T-cell (primary cell): Measurements from ENCODE around the gene C1orf159. TPM values are rescaled to one million over a fixed set of nuclear protein-coding genes. Genes with fewer than 3 reads are reported as not detected.

ENCODE experiments used
- ATAC-seq, 4 experiments: fragments of 200-7000 bp in 3 of 4; fragments of 150-1000 bp in 1 of 4; cut with Tn5 transposase; replicated peaks in 1 of 4; 1 replicate in 3 of 4; 2 replicates in 1 of 4; pipeline ENCODE4 v1.10.0; 2021; ENCODE audit warnings: moderate library complexity in 3 of 4, mild to moderate bottlenecking in 2 of 4, moderate number of reproducible peaks in 1 of 4
- CTCF ChIA-PET, 2 donors: fragments of 300-600 bp; sonication (Branson Sonifier 250); formaldehyde crosslinking; loops; one replicate each; lab custom pipeline; 2022; ENCODE audit warnings: antibody characterized with exemption in 2 of 2; lab: Charles Lee
- POLR2A ChIA-PET, 2 donors: fragments of 300-600 bp; sonication (Branson Sonifier 250); formaldehyde crosslinking; loops; one replicate each; lab custom pipeline; 2022; ENCODE audit warnings: antibody characterized with exemption in 2 of 2; lab: Charles Lee
- DNase-seq, 35 experiments: peaks; one replicate each; pipeline versions ENCODE4 v3.0.0 to v3.0.0-alpha.2; 2013 to 2023
- H3K27ac ChIP-seq: one replicate; pipeline ENCODE4 v1.5.1; 2013; ENCODE audit warnings: low read length
- H3K27me3 ChIP-seq, 2 experiments: replicated peaks in 1 of 2; 1 replicate in 1 of 2; 2 replicates in 1 of 2; pipeline versions ENCODE4 v1.6.1 to v1.7.0; 2013; ENCODE audit warnings: low read length in 1 of 2, mixed read lengths in 1 of 2; ENCODE audit not compliant: control insufficient read depth in 2 of 2, insufficient read depth in 2 of 2; ENCODE audit errors: extremely low read depth in 1 of 2
- H3K36me3 ChIP-seq, 2 donors: 1 replicate in 1 of 2; 2 replicates in 1 of 2; pipeline versions ENCODE4 v1.6.1 to v1.7.0; 2013; ENCODE audit warnings: low read length in 1 of 2; ENCODE audit not compliant: control insufficient read depth in 2 of 2, insufficient read depth in 1 of 2; ENCODE audit errors: extremely low read depth in 1 of 2
- H3K4me1 ChIP-seq, 2 experiments: 1 replicate in 1 of 2; 2 replicates in 1 of 2; pipeline versions ENCODE4 v1.6.1 to v1.7.0; 2013; ENCODE audit warnings: low read length in 2 of 2, mixed read lengths in 1 of 2; ENCODE audit not compliant: insufficient read depth in 2 of 2, control insufficient read depth in 1 of 2; ENCODE audit errors: extremely low read depth in 1 of 2
- H3K4me3 ChIP-seq, 2 donors: 1 replicate in 1 of 2; 2 replicates in 1 of 2; pipeline versions ENCODE4 v1.5.1 to v1.7.0; 2013; ENCODE audit warnings: mild to moderate bottlenecking in 2 of 2, low read length in 1 of 2, moderate library complexity in 1 of 2; ENCODE audit not compliant: control insufficient read depth in 1 of 2; ENCODE audit errors: extremely low read depth in 1 of 2
- H3K9me3 ChIP-seq: 2 replicates; pipeline ENCODE4 v1.7.0; 2013
- H3K27ac Mint-ChIP-seq, 2 donors: one replicate each; pipeline ENCODE4 v1.8.0; 2020 to 2021; ENCODE audit warnings: mild to moderate bottlenecking in 2 of 2, mixed read lengths in 2 of 2
- H3K27me3 Mint-ChIP-seq, 2 donors: one replicate each; pipeline ENCODE4 v1.8.0; 2021 to 2022; ENCODE audit warnings: mixed read lengths in 2 of 2
- H3K36me3 Mint-ChIP-seq: one replicate; pipeline ENCODE4 v1.8.0; 2021; ENCODE audit warnings: mixed read lengths
- H3K4me1 Mint-ChIP-seq, 3 donors: one replicate each; pipeline ENCODE4 v1.8.0; 2020 to 2022; ENCODE audit warnings: mixed read lengths in 3 of 3, mild to moderate bottlenecking in 1 of 3
- H3K4me3 Mint-ChIP-seq, 3 donors: one replicate each; pipeline ENCODE4 v1.8.0; 2020 to 2022; ENCODE audit warnings: mild to moderate bottlenecking in 3 of 3, mixed read lengths in 3 of 3, moderate library complexity in 3 of 3
- H3K9me3 Mint-ChIP-seq, 3 donors: one replicate each; pipeline ENCODE4 v1.8.0; 2020 to 2022; ENCODE audit warnings: mixed read lengths in 3 of 3
- WGBS: methylation state at CpG from one replicate; pipeline ENCODE4 v1.1.5; 2013; ENCODE audit warnings: missing lambda C conversion rate; ENCODE audit not compliant: insufficient coverage; 5-methylcytosine and 5-hydroxymethylcytosine counted together
- total RNA-seq, 35 experiments: library from RNA in 6 of 35; stranded (reverse) in 6 of 35; fragments of 120-200 nt in 1 of 35; gene quantifications; one replicate each; pipeline versions ENCODE4 v1.2.1 to v1.2.4 and lab custom pipeline; 2013 to 2026

C1orf159 gene
- total RNA-seq, 5 donors from 2014 or later (not counting 1 experiment from before 2014, with no cell fraction given) = 20.4 to 37.7 (median 22.5) TPM

- DNase-seq (no peak), ATAC-seq (no peak)
- ChIA-PET CTCF (no interaction called here), POLR2A (no interaction called here)
- peak overlapping the region in 1 of 3 donors; percentile 3 for H3K4me3 Mint-ChIP-seq
- Histone ChIP-seq H3K4me3 (no peak overlapping the region), H3K36me3 (no peaks in the 10 kb centered on the region), H3K27ac (no peak overlapping the region), H3K27me3 (peaks cover 0 to 88% of the 10 kb centered on the region in 2 experiments), H3K4me1 (peaks cover 0 to 40% of the 10 kb centered on the region in 2 experiments), H3K9me3 (no peaks in the 10 kb centered on the region)
- WGBS = 85% methylated on average over 16 of the region's 19 CpGs
- H3K27ac Mint-ChIP-seq = no peak overlapping the region
- H3K9me3 Mint-ChIP-seq = no peaks in the 10 kb centered on the region
- peaks cover 16 to 30% of the 10 kb centered on the region in 2 donors for H3K27me3 Mint-ChIP-seq
- H3K4me1 Mint-ChIP-seq = peaks cover 14 to 29% (median 23%) of the 10 kb centered on the region in 3 donors
- H3K36me3 Mint-ChIP-seq = no peaks in the 10 kb centered on the region
Observed at GRCh38 chr1:1035291-1035943, 80.5 kb downstream of the C1orf159 start.

GRCh38 chr1:1034439-1034781 lies 81.5 kb downstream of the C1orf159 start:
- peaks cover 16 to 30% of the 10 kb centered on the region in 2 donors for H3K27me3 Mint-ChIP-seq
- CTCF ChIA-PET = no interaction called here
- POLR2A ChIA-PET = no interaction called here

GRCh38 chr1:1033731-1034438 lies 82.0 kb downstream of the C1orf159 start:
- H3K36me3 Mint-ChIP-seq = no peaks in the 10 kb centered on the region
- H3K27me3 ChIP-seq = peaks cover 0 to 76% of the 10 kb centered on the region in 2 experiments
- peaks cover 16 to 30% of the 10 kb centered on the region in 2 donors for H3K27me3 Mint-ChIP-seq
- no peak overlapping the region for H3K27ac ChIP-seq
- H3K4me1 ChIP-seq = peaks cover 0 to 24% of the 10 kb centered on the region in 2 experiments
- H3K4me3 ChIP-seq = peak overlapping the region in 1 of 2 donors; percentile 32
- ChIA-PET CTCF (interaction anchor here in 1 of 2 donors (0.5 kb wide), 1 partner anchor 14 kb away, joined by 4 read pairs; the partner anchor contains the start of gene AGRN), POLR2A (no interaction called here)
- no peaks in the 10 kb centered on the region for H3K36me3 ChIP-seq
- H3K9me3 ChIP-seq = no peaks in the 10 kb centered on the region
- WGBS = 2% methylated on average over 67 of the region's 71 CpGs
- peaks cover 6 to 17% (median 13%) of the 10 kb centered on the region in 3 donors for H3K4me1 Mint-ChIP-seq
- H3K27ac Mint-ChIP-seq = no peak overlapping the region
- DNase-seq (peak in 1 of 35 experiments; percentile 35), ATAC-seq (peak in 3 of 4 experiments; percentile 1 to 21 (median 18))
- peak overlapping the region in 2 of 3 donors; percentile 41 to 59 for H3K4me3 Mint-ChIP-seq
- no peaks in the 10 kb centered on the region for H3K9me3 Mint-ChIP-seq

More at GRCh38 chr1:1034439-1034781, 81.5 kb downstream of the C1orf159 start:
- no peaks in the 10 kb centered on the region for H3K9me3 Mint-ChIP-seq
- Histone ChIP-seq H3K27me3 (peaks cover 0 to 81% of the 10 kb centered on the region in 2 experiments), H3K36me3 (no peaks in the 10 kb centered on the region), H3K27ac (no peak overlapping the region), H3K9me3 (no peaks in the 10 kb centered on the region), H3K4me1 (peaks cover 0 to 30% of the 10 kb centered on the region in 2 experiments), H3K4me3 (peak overlapping the region in 1 of 2 donors; percentile 25)
- H3K4me1 Mint-ChIP-seq = peaks cover 9 to 23% (median 18%) of the 10 kb centered on the region in 3 donors
- H3K36me3 Mint-ChIP-seq = no peaks in the 10 kb centered on the region
- H3K27ac Mint-ChIP-seq = no peak overlapping the region
- WGBS = 46% methylated on average over 30 of the region's 30 CpGs
- ATAC-seq (no peak), DNase-seq (no peak)
- peak overlapping the region; percentile 31 to 64 (median 59) for H3K4me3 Mint-ChIP-seq

- Mint-ChIP-seq H3K4me1 (peaks cover 3 to 11% (median 7%) of the 10 kb centered on the region in 3 donors), H3K27me3 (peaks cover 10 to 24% of the 10 kb centered on the region in 2 donors), H3K4me3 (peak overlapping the region; percentile 49 to 73 (median 53)), H3K27ac (no peak overlapping the region), H3K36me3 (no peaks in the 10 kb centered on the region), H3K9me3 (no peaks in the 10 kb centered on the region)
- H3K4me3 ChIP-seq = peak overlapping the region; percentile 32 to 33
- peak; percentile 85 to 95 (median 88) for ATAC-seq
- H3K36me3 ChIP-seq = no peaks in the 10 kb centered on the region
- H3K4me1 ChIP-seq = peaks cover 0 to 21% of the 10 kb centered on the region in 2 experiments
- H3K27me3 ChIP-seq = peaks cover 0 to 68% of the 10 kb centered on the region in 2 experiments
- peak; percentile 58 to 89 (median 78) for DNase-seq
- ChIA-PET CTCF (interaction anchor here in 1 of 2 donors (0.5 kb wide), 1 partner anchor 13 kb away, joined by 4 read pairs; the partner anchor contains the start of gene AGRN), POLR2A (no interaction called here)
- H3K27ac ChIP-seq = no peak overlapping the region
- under 1% methylated on average over 69 of the region's 73 CpGs for WGBS
- no peaks in the 10 kb centered on the region for H3K9me3 ChIP-seq
Observed at GRCh38 chr1:1033009-1033587, 82.8 kb downstream of the C1orf159 start.

- Mint-ChIP-seq H3K4me3 (peak overlapping the region; percentile 25 to 73 (median 39)), H3K4me1 (peaks cover 3 to 9% (median 7%) of the 10 kb centered on the region in 3 donors), H3K36me3 (no peaks in the 10 kb centered on the region), H3K9me3 (no peaks in the 10 kb centered on the region), H3K27ac (peak overlapping the region in 1 of 2 donors; percentile 19), H3K27me3 (peaks cover 10 to 22% of the 10 kb centered on the region in 2 donors)
- 36% methylated on average over 14 of the region's 16 CpGs for whole genome bisulfite sequencing
- Histone ChIP-seq H3K27me3 (peaks cover 0 to 63% of the 10 kb centered on the region in 2 experiments), H3K27ac (no peak overlapping the region), H3K4me1 (peaks cover 0 to 21% of the 10 kb centered on the region in 2 experiments), H3K4me3 (peak overlapping the region in 1 of 2 donors; percentile 32), H3K36me3 (no peaks in the 10 kb centered on the region), H3K9me3 (no peaks in the 10 kb centered on the region)
- DNase-seq = no peak
- ChIA-PET POLR2A (no interaction called here), CTCF (no interaction called here)
- ATAC-seq = no peak
Observed at GRCh38 chr1:1032424-1032823, 83.5 kb downstream of the C1orf159 start.
